ENCODE measurements around the gene NAV3.

NAV3 gene, protein sequence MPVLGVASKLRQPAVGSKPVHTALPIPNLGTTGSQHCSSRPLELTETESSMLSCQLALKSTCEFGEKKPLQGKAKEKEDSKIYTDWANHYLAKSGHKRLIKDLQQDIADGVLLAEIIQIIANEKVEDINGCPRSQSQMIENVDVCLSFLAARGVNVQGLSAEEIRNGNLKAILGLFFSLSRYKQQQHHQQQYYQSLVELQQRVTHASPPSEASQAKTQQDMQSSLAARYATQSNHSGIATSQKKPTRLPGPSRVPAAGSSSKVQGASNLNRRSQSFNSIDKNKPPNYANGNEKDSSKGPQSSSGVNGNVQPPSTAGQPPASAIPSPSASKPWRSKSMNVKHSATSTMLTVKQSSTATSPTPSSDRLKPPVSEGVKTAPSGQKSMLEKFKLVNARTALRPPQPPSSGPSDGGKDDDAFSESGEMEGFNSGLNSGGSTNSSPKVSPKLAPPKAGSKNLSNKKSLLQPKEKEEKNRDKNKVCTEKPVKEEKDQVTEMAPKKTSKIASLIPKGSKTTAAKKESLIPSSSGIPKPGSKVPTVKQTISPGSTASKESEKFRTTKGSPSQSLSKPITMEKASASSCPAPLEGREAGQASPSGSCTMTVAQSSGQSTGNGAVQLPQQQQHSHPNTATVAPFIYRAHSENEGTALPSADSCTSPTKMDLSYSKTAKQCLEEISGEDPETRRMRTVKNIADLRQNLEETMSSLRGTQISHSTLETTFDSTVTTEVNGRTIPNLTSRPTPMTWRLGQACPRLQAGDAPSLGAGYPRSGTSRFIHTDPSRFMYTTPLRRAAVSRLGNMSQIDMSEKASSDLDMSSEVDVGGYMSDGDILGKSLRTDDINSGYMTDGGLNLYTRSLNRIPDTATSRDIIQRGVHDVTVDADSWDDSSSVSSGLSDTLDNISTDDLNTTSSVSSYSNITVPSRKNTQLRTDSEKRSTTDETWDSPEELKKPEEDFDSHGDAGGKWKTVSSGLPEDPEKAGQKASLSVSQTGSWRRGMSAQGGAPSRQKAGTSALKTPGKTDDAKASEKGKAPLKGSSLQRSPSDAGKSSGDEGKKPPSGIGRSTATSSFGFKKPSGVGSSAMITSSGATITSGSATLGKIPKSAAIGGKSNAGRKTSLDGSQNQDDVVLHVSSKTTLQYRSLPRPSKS (N-terminal part only)

GRCh38 chr12:77830583-77831351 is at the start of gene NAV3:
NAV3 (plus strand) TSS chr12:77830894; CDS start chr12:77831462, 568 bp downstream.
- DNase-seq (ENCODE audit: low read depth, low spot score), result peak; percentile 11

- no peak for DNase-seq (ENCODE audit: low read depth, low spot score)
These were observed 48.7 kb upstream of the NAV3 start for GRCh38 chr12:77782034-77782433.

DNA sequence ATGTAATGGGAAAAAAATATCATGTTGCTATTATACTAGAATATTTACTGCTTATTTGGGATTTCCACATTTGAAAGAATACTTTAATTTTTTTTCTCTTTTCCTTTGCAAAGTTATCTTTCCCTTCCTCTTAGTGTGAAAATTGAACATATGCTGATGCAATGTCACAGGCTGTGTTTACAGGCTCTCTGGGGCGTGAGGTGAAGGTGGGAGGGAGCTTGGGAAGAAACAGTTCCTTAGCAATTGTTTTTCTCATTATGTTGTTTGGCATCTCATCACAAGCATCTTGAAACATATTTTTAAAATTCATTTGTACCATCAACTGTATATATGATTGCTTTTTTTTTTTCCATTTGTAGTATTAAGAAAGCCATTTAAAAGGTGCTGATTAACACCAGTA is 47.9 kb upstream of the NAV3 start:
- no peak for DNase-seq (ENCODE audit: low read depth, low spot score)

DNA sequence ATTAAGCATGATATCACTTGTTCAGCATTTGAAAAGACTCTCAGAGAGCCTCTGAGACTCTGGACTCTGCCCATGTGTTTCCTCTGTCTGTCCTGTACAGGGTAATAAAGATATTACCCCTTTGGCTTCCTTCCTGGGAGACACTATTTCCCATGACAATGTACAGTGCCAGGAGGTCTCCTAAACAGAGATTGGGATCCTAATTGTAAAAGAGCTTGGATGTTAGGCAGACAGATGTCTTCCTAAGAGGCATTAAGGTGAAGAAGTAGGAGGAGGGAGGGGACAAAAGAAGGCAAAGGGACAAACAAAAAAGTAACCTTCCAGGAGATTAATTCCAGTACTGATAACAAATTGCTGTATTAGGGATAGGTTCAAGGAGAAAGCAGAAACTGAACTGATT is 45.5 kb upstream of the NAV3 start:
- no peak for DNase-seq (ENCODE audit: low read depth, low spot score)

- DNase-seq (ENCODE audit: low read depth, low spot score), result no peak
These were observed 44.0 kb upstream of the NAV3 start for GRCh38 chr12:77786675-77787074.

- no peak for DNase-seq (ENCODE audit: low read depth, low spot score)
These were observed 42.2 kb upstream of the NAV3 start for GRCh38 chr12:77788231-77789168.

DNA sequence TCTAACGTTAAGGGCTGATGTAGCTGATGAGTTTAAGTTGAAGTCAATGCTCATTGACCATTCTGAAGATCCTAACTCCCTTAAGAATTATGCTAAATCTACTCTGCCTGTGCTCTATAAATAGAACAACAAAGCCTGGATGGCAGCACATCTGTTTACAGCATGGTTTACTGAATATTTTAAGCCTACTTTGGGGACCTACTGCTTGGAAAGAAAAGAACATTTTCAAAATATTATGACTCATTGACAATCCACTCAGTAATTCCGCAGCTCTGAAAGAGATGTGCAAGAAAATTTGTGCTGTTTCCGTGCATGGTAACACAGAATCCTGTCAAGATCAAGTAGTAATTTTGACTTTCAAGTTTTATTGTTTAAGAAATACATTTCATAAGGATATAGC is 35.0 kb upstream of the NAV3 start:
- peak; percentile 26 for DNase-seq (ENCODE audit: low read depth, low spot score)

GRCh38 chr12:77796775-77797174 is 33.9 kb upstream of the NAV3 start:
- peak; percentile 53 for DNase-seq (ENCODE audit: low read depth, low spot score)

- DNase-seq (ENCODE audit: low read depth, low spot score), result no peak
These were observed 30.2 kb upstream of the NAV3 start for GRCh38 chr12:77800501-77800900.

GRCh38 chr12:77808534-77808933 is 22.2 kb upstream of the NAV3 start:
- DNase-seq (ENCODE audit: low read depth, low spot score), result no peak

DNA sequence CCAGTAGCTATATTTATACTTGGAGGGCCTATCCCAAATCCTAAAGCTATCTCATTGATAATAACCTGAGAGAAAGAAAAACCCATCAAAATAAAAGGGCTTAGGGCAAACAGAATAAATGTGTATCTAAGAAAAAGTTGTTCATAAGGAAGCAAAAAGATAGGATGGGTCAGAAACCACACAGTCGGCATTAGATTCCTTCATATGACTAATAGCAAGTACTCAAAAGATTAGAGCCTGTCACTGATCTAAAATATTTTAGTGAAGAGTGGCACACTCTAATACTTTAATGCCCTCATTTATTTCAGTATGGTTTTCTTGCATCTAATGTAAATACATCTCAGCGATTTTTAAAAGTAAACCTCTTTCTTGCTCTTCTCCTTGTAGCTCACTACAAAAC is 17.1 kb upstream of the NAV3 start:
- no peak for DNase-seq (ENCODE audit: low read depth, low spot score)

- no peak for DNase-seq (ENCODE audit: low read depth, low spot score)
These were observed 16.3 kb upstream of the NAV3 start for GRCh38 chr12:77814386-77814785.

GRCh38 chr12:77816196-77816595 is 14.5 kb upstream of the NAV3 start:
- DNase-seq (ENCODE audit: low read depth, low spot score), result no peak

GRCh38 chr12:77817276-77817675 is 13.4 kb upstream of the NAV3 start:
- no peak for DNase-seq (ENCODE audit: low read depth, low spot score)

DNA sequence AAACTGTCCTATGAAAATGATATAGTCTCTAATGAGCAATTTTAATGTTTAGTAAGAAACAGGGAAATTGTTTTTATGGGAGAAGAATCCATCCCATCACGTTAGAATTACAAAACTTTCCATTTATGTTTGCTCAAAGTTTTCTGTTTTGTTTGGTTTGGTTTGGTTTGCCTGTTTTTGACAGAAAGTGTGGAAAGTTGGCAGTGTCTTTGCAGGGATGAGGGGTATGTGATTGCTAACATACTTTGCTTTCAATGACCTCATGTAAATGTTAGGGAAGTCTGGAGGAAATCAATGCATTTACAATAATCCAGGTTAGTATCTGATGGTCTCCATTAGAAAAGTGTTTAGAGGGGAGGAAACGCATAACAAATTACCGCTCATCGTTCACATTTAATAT is 12.3 kb upstream of the NAV3 start:
- DNase-seq (ENCODE audit: low read depth, low spot score), result no peak

- DNase-seq (ENCODE audit: low read depth, low spot score), result no peak
These were observed 8.9 kb upstream of the NAV3 start for GRCh38 chr12:77821699-77822203.

DNA sequence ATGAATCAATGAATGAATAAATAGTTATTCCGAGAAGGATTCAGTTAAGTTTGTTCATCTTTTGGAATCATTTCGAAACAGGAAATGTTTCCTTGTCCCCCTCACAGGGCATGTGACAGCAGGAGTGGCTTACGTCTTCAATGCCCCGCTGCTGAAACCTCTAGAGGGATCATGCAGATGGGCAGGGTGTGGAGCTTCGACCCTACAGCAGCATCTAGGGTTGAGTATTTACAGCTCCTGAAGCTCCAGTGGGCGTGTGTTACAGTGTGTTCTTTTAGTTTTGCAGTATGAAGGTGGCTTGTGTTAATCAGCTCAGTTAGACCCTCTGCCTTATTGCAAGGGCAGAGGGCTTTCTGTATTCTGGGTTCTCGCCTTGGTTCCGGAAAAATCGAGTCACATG is 2.6 kb downstream of the NAV3 start:
- DNase-seq (ENCODE audit: low read depth, low spot score), result no peak

- DNase-seq (ENCODE audit: low read depth, low spot score), result no peak
These were observed 3.9 kb downstream of the NAV3 start for GRCh38 chr12:77834618-77835017.

DNA sequence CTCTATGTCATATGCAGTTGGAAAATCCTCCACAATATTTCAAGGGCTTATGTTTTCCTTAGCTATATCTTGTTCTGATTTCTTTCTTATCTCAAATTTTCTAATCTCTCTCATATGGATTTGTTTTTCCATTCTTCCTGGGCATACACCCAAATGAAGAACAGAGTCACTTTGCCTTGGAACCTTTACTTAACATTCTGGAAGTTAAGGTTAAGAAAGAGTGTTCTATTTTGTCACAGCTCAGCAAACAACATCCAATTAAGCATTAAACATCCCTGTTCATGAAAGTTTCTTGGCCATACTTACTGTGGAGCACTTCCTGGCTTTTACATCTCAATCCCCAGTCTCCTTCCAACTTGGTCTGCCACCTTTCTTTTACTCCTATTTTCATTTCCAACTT is 5.3 kb downstream of the NAV3 start:
- DNase-seq (ENCODE audit: low read depth, low spot score), result no peak

DNA sequence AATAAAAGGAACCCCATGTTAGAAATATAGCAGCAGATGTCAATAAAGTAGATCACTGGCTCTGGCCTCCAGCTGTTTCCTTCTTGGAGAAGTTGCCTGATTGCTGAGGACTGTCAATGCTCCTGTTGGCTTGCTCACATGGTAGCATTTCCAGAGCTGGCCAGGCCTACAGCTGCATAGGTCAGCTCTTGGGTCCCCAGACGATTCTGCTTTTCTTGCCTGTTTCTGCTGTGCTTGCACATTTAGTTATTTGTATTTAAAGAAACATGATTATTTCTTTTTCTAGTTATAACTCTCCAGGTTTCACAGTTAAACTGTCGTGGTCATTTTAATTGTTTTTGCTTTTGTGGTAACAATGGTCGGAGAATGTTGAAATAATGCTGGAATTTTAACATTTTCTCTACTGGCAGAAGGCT is 7.2 kb downstream of the NAV3 start:
- DNase-seq (ENCODE audit: low read depth, low spot score), result no peak

Data from astrocyte of the hippocampus (primary cell).